HG02763 (cell line): ENCODE measurements around the gene CFAP46.

Experiments used
- ATAC-seq: cut with Tn5 transposase; IDR thresholded peaks from one replicate; pipeline ENCODE4 v1.9.1; 2021; ENCODE audit warnings: mild to moderate bottlenecking, moderate library complexity; ENCODE audit not compliant: unreplicated experiment

CFAP46 gene

DNA sequence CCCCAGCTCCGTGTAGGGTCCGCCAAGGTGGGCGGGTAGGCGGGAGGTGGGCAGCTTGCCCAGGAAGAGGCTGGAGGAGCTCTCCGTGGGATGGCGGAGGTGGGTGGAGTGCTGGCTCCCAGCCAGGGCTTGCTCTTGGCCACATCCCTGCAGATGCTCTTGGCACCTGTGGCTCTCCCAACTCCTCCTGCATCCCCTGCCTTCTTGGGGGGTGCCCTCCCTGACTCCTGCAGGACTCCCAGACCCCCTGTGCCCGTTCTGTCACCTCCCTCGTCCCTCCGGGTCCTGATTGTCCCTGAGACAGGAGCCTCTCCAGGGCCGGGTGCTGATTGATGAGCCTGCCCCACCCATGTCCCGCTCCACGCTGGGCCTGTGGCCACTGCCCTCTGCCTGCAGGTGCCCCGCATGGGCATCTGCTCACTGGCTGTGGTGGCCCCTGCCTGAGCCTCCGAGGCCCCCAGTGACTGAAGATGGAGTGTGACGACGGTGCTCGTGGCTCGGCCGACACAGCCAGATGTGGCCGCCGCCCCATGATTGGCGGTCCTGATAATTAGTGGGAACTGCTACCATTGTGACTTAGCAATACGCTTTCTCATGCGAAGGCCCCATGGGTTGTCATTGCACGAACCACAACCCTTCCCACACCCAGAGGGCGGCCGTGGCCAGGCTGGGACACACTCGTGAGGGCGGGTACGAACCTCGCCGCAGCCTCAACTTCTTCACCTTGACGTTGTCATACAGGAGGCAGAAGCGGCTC is 23.6 kb downstream of the CFAP46 start:
- ATAC-seq: no peak

DNA sequence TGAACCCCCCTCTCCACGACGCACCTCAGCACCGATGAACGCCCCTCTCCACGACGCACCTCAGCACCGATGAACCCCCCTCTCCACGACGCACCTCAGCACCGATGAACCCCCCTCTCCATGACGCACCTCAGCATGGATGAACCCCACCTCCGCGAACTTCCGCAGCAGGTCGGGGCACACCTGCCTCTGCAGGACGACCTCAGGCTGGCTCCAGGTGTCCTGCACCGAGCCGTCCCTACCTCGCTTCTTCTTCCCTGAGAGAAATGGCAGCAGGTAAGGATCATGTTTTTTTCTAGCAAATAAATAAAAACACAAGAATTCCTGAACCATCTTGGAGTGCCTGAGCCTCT is 24.1 kb downstream of the CFAP46 start:
- ATAC-seq: no peak

DNA sequence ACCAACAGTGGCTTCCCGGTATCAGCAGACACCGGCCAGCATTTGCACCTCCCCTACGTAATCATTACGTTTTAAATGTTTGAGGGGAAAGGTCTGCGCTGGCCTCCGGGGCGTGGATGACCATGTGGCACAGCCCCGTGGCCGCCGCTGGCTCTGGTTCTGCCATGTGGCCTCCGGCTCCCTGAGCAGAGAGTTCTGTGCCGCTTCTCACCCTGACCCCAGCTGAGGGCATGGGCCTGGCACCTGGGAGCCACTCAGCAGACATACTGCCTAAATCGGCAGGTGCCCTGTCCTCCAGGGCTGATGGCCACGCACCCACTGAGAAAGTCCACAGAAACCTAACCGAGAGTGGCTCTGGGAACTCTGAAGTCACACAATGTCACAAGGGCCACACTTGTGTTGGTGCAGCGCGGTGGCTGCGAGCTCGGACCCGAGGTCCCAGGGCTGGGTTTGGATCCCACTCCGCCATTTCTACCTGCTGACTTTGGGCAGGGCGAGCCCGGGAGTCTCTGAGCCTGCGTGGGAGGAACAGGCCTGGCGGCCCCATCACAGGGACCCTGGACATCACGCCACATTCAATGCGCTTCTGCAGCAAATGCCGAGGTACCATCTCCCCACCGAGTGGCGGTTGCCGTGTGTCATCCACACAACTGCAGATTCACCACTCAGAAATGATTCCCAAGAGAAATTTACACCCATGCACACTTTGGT is 25.3 kb downstream of the CFAP46 start:
- ATAC-seq: no peak

DNA sequence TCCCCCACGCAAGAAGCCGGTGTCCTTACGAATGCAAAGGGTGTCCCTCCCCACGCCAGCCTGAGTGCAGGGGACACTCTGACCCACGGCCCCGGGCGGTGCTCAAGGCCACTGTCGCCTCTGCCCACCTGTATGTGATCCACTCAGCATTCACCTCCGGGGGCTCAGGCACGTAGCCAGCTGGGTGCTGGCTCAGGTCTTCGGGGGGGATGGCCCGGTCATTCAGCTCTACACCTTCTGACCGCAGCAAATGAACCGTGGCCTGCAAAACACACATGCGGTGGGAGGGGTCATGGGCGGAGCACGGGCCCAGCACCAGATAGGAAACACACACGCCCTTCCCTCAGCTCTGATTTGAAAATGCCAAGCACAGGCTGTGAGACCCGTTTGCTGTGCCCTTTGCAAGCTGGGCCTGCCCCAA is 25.9 kb downstream of the CFAP46 start:
- no peak for ATAC-seq

DNA sequence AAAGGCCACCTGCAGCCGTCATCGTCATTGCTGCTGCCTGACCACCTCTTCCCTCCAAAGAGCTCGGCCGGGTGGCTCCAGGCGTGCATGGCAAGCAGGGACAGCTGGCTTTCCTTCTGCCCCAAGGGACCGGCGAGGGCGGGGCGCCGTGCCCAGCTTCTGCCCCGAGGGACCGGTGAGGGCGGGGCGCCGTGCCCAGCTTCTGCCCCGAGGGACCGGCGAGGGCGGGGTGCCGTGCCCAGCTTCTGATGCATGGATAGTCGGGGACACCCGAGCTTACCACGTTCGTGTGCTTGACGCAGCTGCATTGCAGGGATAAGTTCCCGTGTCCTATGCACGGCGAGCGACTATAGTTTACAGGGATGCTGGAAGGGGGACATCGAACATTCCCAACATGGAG is 27.0 kb downstream of the CFAP46 start:
- no peak for ATAC-seq

DNA sequence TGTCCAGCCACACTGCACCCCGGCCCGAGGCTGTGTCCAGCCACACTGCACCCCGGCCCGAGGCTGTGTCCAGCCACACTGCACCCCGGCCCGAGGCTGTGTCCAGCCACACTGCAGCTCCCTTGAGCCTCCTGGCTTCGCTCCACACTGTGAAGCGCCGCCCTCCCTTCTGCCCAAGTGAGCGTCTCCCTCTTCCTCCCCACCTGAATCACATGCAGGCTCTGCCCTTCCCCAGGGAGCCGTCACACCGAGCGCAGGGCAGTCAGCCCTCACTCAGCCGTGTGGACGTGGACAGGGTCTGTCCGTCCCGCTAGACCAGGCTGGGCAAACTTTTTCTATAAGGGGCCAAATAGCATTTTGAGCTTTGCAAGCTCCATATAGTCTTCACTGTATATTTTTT is 27.6 kb downstream of the CFAP46 start:
- no peak for ATAC-seq

DNA sequence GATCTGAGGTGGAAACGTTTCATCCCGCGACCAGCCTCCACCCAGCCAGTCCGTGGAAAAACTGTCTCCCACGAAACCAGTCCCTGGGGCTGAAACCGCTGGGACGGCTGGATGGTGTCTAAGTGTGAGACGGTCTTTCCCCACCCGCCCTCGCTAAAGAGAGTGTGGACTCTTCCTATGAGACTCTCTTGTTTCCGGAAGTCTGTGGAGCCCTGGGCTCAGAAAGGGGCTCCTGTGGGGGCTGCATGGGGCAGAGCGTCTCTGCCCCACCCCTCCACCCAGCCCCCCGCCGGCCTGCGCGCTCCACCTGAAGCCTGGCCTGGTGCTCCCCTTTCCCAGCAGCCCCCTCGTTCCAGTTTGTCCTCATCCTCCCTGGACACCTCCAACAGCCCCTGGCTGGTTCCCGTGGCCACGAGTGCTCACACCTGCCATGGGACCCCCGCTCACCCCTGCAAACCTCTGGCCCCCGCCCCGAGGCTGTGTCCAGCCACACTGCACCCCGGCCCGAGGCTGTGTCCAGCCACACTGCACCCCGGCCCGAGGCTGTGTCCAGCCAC is 28.7 kb downstream of the CFAP46 start:
- ATAC-seq: no peak

DNA sequence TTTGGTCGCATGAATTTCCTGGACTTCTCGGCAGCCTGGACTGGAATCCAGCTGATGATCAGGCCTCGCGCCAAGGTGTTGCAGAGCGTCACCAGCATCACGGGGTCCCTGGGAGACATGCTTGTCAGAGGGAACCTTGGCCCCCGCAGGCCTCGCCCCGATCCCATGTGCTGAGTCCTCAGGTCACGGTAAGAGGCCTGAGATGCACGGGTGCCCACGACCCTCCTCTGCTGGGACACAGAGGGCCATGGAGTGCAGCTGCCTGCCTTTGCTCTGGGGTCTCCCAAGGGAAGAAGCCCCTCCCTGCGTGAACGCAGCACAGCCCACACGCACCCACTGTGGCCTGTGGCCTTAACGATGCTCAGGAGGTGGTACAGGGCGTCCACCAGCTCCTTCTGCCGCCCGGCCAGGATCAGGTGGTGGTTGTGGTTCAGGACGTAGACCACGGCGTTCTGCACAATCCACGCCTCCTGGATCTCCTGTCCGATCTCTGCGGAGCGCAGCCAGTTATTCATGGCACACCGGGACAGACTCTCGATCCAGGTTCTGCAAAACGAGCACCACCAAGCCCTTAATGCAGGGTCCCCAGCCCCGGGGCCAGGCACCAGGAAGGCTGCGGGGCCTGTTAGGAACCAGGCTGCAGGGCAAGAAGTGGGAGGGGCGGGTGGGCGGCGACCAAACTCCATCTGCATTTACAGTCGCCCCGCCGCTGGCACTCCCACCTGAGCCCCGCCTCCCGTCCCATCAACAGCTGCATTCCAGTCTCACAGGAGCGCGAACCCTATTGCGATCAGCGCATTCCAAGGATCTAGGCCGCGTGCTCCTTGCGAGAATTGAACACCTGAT is 29.4 kb downstream of the CFAP46 start:
- no peak for ATAC-seq

DNA sequence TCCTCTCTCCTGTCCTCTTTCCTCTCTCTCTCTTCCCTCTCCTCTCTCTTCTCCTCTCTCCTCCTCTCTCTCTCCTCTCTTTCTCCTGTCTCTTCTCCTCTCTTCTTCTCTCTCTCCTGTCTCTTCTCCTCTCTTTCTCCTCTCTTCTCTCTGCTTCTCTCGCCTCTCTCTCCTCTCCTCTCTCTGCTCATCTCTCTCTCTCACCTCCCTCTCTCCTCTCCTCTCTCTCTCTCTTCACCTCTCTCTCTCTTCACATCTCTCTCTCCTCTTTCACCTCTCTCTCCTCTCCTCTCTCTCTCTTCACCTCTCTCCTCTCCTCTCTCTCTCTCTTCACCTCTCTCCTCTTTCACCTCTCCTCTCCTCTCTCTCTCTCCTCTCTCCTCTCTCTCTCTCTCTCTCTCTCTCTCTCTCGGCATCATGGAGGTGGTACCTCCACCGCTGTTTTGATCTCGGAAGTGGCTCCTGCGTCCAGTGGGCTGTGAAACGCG is 30.1 kb downstream of the CFAP46 start:
- no peak for ATAC-seq

DNA sequence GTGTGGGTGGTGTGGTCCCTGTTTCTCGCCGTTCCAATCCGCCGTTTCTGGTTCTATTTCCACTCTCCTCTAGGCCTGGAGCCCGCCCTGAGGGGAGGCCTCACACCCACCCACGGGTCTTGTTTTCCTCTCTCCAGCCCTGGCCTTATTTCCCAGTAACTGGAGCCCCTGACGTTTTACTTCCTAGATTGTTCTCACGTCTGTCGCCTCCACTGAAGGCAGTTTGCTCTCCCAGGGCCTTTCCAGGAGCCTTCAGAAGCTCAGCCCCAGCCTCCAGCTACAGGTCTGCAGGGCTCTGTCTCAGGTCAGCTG is 30.6 kb downstream of the CFAP46 start:
- no peak for ATAC-seq

DNA sequence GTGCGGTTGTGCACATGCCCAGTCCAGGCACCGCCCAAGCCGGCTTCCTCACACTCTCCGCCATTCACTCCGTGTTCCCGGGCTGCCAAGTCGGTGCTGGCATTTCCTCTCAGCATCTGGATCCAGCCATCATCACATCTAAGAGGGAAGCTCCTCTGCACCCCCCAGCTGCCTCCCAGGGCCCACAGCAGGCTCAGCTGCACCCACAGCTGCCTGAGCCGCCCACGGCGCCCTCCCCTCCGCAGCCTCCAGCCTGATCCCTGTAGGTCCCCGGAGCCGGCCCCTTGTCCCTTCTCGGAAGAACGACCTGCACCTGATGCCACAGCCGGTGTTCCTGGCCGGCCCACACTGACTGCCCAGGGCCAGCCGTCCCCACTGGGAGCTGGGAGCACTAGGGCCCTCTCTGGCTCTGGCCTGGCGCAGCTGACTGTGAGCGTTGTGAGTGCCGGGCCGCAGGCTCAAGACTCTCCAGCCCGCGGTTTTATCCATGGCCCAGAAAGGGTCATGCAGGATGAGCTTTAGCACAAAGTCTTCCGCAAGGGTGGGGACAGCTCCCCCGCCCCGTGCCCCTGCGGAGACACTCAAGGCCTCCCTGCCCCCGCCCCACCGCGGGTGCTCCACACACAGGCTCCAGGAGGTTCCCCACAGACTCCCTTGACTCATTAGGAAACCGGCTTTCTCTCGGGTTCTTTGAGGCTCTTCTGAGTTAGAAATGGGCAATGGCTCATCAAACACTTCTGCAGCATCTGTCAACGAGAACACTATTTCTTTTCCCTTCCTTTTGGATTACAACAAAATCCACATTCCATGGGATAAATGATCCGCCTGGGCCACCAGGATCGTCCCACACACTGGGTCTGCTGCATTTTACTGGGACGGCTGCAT is 31.2 kb downstream of the CFAP46 start:
- no peak for ATAC-seq

DNA sequence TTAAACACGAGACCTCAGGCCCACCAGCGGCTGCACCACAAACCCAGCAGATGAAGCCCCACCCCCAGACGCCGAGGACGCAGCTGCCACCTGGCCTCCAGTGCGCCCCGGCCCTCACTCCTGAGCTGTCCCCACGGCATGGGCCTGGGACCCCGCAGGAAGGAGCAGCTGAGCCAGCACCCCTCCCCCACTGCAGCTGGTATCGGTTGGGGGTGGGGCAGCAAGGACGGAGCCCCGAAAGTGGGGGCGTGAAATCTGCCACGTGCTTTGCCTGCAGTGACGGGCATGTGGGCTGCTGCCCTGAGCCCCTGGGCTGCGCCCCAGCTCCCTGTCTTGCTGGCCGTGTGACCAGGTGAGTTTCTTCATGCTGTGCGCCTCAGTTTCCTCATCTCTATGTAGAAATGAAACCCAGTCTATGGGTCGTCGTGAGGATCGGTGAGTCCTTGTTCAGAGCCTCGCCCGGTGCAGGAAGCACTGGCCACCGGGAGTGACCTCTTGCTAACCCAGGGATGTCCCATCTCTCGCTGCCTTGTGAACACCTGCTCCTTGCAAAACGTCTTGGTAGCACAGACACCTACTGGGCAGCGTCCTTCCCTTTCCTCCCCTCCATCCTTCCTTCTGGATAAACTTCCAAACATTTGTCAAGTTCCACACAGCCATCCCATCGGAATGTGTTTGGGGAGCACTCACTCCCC is 32.0 kb downstream of the CFAP46 start:
- no peak for ATAC-seq

DNA sequence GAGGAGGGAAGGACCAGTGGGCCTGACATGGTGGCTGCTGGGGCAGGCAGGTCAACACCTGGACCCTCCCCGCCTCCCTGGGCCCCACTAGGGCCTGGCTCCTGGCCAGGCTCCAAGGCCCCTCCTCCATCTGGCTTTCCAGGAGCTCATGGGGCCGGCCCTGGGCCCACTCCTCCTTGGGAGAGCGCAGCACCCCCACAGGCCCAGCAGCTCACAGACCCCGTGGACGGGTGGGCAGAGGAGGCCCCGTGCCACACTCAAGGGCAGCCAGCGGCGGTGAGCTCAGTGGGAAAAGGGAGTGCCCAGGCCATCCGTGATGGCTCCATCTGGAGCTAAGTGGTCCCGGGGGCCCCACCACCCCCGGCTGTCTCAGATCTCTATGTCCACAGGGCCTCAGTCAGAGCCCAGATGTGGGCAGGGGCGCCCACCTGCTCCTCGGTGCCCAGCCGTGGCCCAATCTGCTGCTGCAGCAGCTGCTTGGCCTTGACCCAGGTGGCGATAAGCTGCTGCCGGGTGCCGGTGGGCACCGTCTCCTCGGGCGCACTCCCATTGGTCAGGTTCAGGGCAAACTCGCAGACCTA is 32.8 kb downstream of the CFAP46 start:
- no peak for ATAC-seq

DNA sequence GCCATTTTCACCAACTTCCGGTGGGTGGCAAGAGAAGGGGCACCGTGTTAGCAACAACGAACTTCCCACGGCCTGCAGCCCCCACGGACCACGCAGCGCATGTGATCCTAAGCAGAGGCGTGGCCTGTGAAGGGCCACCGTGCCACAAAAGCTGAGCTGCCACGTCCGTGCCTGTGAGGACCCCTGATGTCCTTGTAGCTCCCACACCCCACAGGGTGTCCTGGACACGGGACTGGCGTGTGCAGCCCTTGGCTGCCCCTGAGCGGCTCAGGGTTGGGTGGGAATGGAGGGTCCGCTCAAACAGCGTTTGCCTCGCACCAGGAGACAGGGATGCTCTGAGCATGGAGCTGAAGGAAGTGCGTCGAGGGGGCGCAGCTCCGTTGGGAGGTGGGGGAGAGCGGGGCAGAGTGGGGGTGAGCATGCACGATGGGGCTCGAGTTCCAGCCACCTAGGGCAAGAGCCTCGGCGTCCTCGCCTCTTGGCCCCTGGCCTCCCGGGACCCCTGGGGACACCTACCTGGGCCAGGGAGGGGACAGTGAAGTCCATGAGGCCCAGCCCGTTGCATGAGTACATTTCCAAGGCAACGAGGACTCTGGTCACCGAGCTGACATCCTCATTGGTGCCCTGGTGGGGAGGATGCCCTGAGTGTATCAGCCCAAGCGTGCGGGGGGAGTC is 33.6 kb downstream of the CFAP46 start:
- ATAC-seq: no peak

DNA sequence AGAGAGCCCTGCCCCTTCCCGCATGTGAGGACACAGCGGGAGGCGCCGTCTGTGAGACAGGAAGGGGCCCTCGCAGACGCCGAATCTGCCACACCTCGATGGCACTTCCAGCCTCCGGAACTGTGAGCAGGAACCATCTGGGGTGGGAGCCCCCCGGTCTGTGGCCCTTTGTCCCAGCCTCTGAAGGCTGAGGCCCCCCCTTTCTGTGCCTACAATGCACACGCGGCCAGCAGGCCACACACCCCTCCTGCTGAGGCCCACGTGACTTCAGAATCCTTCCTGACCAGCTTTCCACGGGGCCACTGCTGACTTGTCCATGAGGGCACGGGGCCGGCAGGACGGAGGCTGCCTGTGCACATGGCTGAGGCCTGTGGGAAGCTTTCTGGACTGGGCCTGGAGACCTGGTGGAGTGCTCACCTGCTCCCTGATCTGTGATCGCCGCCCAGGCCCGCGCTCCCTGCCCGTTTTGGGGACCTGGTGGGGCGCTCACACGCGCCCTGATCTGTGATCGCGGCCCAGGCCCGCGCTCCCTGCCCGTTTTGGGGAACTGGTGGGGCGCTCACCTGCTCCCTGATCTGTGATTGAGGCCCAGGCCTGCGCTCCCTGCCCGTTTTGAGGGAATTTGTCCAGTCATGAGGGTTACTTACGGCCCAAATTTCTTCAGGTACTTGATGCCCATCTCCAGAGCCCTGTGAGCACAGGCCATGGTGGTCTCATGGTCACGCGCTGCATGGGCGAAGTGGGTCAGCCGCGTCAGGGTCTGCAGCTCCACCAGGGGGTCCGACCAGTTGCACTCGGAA is 34.3 kb downstream of the CFAP46 start:
- no peak for ATAC-seq

DNA sequence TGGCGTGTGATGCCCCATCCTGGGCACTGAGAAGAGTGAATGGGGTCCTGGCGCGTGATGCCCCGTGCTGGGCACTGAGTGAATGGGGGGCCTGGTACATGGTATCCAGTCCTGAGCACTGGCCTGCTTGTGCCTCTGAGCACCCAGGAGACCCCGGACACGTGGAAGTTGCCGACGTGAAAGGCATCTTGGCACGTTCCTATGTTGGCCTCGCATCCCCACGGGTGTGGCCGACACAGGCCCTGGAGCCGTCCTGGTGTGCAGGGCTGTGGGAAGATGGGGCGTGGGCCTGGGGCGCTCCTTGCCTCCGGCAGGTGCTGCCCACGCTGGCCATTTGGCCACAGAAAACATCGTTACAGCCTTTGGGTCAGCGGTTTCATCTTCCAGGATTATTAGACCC is 35.5 kb downstream of the CFAP46 start:
- ATAC-seq: no peak

DNA sequence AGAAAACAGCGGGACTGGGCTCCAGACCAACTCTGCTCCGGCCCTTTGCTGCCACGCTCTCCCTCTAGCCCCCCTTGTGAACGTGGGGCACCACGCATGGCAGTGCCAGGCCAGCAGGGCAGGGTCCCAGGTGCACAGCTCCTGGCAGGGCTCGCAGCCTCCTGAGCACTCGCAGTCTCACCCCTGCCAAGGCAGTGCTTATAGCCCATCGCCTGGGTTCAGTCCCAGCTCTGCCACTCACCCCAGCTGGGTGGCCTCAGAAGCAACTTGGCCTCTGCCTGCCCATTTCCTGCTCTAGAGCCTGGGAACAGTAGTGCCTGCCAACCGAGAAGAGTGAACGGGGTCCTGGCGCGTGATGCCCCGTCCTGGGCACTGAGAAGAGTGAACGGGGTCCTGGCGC is 36.3 kb downstream of the CFAP46 start:
- ATAC-seq: no peak

DNA sequence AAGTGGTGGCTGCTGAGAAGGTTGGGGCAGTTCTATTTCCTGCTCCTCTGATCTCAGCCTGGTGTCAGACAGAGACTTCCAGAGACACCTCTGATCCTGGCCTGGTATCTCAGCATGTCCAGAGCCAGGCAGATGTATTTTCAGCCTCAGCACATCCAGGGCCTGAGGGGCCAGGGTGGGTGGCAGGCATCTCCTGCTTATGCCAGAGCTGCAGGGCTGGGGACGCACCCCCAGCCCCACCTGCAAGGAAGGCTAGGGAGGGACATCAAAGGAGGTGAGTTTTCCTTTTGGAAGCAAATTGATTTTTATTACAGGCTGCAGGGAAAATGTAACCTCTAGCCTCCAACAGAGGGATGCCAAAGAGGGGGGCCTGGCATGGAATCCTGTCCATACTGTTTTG is 36.7 kb downstream of the CFAP46 start:
- no peak for ATAC-seq
